ENCODE data around the gene MAN1A1. TPM values are rescaled to one million over a fixed set of nuclear protein-coding genes. Genes with fewer than 3 reads are reported as not detected.

Gene MAN1A1
- total and polyA plus RNA-seq, 2 experiments from 2014 or later: 2.0 to 8.7 TPM

DNA sequence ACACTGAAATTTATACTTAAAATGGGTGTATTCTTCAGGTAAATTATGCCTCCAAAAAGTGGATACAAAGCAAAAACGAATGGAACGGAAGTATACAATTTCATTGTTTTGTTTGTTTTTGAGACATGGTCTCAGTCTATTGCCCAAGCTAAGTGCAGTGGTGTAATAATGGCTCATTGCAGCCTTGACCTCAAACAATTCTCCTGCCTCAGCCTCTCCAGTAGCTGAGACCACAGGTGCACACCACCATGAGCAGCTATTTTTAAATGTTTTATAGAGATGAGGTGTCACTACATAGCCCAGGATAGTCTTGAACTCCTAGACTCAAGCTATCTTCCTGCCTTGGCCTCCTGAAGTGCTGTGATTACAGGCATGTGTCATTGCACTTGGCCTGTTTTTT, 122.2 kb downstream of the MAN1A1 start:
- Mint-ChIP-seq H3K9me3 (no peaks in the 10 kb centered on the region), H3K27me3 (ENCODE audit: insufficient read depth, low read depth, poor library complexity) (no peaks in the 10 kb centered on the region), H3K36me3 (ENCODE audit: low read depth) (no peaks in the 10 kb centered on the region), H3K4me1 (no peaks in the 10 kb centered on the region), H3K27ac (no peak overlapping the region), H3K4me3 (no peak overlapping the region)
- Histone ChIP-seq H3K4me1 (ENCODE audit: insufficient read depth) (no peaks in the 10 kb centered on the region), H4K20me1 (replicated peaks; ENCODE audit: insufficient read depth) (no peaks in the 10 kb centered on the region), H3F3A (replicated peaks; ENCODE audit: low read depth) (no peaks in the 10 kb centered on the region), H3K9me2 (ENCODE audit: insufficient read depth) (no peaks in the 10 kb centered on the region), H3K4me2 (no peak overlapping the region), H3K79me2 (replicated peaks; ENCODE audit: insufficient read depth) (no peaks in the 10 kb centered on the region), H3K27me3 (ENCODE audit: insufficient read depth) (no peaks in the 10 kb centered on the region), H3K4me3 (no peak overlapping the region), H3K36me3 (ENCODE audit: insufficient read depth) (no peaks in the 10 kb centered on the region), H3K27ac (ENCODE audit: low read depth) (no peak overlapping the region), H2AFZ (no peak overlapping the region)
- ATAC-seq (no peak), DNase-seq (ENCODE audit: low spot score) (no peak)
- no peak for TF ChIP-seq EZH2phosphoT487 (IDR thresholded peaks at IDR 0.05; ENCODE audit: unreplicated experiment)
- TF ChIP-seq ZNF331 (CRISPR knock-in tag; IDR thresholded peaks at IDR 0.05; ENCODE audit: low read depth): no peak
- no peak for TF ChIP-seq JUNB (IDR thresholded peaks at IDR 0.05; ENCODE audit: unreplicated experiment)
- TF ChIP-seq CTCF (conservative IDR thresholded peaks at IDR 0.05; ENCODE audit: low read depth in 2 of 2): no peak
- TF ChIP-seq EZH2 (IDR thresholded peaks at IDR 0.05; ENCODE audit: low read depth, unreplicated experiment): no peak
- TF ChIP-seq, protein P1, sequence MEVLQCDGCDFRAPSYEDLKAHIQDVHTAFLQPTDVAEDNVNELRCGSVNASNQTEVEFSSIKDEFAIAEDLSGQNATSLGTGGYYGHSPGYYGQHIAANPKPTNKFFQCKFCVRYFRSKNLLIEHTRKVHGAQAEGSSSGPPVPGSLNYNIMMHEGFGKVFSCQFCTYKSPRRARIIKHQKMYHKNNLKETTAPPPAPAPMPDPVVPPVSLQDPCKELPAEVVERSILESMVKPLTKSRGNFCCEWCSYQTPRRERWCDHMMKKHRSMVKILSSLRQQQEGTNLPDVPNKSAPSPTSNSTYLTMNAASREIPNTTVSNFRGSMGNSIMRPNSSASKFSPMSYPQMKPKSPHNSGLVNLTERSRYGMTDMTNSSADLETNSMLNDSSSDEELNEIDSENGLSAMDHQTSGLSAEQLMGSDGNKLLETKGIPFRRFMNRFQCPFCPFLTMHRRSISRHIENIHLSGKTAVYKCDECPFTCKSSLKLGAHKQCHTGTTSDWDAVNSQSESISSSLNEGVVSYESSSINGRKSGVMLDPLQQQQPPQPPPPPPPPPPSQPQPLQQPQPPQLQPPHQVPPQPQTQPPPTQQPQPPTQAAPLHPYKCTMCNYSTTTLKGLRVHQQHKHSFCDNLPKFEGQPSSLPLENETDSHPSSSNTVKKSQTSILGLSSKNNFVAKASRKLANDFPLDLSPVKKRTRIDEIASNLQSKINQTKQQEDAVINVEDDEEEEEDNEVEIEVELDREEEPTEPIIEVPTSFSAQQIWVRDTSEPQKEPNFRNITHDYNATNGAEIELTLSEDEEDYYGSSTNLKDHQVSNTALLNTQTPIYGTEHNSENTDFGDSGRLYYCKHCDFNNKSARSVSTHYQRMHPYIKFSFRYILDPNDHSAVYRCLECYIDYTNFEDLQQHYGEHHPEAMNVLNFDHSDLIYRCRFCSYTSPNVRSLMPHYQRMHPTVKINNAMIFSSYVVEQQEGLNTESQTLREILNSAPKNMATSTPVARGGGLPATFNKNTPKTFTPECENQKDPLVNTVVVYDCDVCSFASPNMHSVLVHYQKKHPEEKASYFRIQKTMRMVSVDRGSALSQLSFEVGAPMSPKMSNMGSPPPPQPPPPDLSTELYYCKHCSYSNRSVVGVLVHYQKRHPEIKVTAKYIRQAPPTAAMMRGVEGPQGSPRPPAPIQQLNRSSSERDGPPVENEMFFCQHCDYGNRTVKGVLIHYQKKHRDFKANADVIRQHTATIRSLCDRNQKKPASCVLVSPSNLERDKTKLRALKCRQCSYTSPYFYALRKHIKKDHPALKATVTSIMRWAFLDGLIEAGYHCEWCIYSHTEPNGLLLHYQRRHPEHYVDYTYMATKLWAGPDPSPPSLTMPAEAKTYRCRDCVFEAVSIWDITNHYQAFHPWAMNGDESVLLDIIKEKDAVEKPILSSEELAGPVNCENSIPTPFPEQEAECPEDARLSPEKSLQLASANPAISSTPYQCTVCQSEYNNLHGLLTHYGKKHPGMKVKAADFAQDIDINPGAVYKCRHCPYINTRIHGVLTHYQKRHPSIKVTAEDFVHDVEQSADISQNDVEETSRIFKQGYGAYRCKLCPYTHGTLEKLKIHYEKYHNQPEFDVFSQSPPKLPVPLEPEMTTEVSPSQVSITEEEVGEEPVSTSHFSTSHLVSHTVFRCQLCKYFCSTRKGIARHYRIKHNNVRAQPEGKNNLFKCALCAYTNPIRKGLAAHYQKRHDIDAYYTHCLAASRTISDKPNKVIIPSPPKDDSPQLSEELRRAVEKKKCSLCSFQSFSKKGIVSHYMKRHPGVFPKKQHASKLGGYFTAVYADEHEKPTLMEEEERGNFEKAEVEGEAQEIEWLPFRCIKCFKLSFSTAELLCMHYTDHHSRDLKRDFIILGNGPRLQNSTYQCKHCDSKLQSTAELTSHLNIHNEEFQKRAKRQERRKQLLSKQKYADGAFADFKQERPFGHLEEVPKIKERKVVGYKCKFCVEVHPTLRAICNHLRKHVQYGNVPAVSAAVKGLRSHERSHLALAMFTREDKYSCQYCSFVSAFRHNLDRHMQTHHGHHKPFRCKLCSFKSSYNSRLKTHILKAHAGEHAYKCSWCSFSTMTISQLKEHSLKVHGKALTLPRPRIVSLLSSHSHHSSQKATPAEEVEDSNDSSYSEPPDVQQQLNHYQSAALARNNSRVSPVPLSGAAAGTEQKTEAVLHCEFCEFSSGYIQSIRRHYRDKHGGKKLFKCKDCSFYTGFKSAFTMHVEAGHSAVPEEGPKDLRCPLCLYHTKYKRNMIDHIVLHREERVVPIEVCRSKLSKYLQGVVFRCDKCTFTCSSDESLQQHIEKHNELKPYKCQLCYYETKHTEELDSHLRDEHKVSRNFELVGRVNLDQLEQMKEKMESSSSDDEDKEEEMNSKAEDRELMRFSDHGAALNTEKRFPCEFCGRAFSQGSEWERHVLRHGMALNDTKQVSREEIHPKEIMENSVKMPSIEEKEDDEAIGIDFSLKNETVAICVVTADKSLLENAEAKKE (CRISPR knock-in tag; IDR thresholded peaks at IDR 0.05): no peak
